Naive thymus-derived CD4-positive, alpha-beta T cell (primary cell): Measurements from ENCODE around the gene ABHD17C. TPM values are rescaled to one million over a fixed set of nuclear protein-coding genes. Genes with fewer than 3 reads are reported as not detected.

ENCODE experiments used
- ATAC-seq: fragments of 150-1000 bp; cut with Tn5 transposase; 2 replicates; pipeline ENCODE4 v1.10.0; 2021; ENCODE audit warnings: mild to moderate bottlenecking, moderate library complexity
- CTCF ChIA-PET: fragments of 350-600 bp; sonication (Branson Sonifier 250); formaldehyde crosslinking; loops from one replicate; lab custom pipeline; 2021; ENCODE audit warnings: antibody characterized with exemption; lab: Charles Lee
- POLR2A ChIA-PET: fragments of 350-600 bp; sonication (Branson Sonifier 250); formaldehyde crosslinking; loops from one replicate; lab custom pipeline; 2021; ENCODE audit warnings: antibody characterized with exemption, inconsistent platforms; lab: Charles Lee
- DNase-seq, 9 donors: peaks; one replicate each; pipeline versions ENCODE4 v3.0.0 to v3.0.0-alpha.2; 2020 to 2022; ENCODE audit warnings: mixed read lengths in 1 of 9
- H3K27ac ChIP-seq: one replicate; pipeline ENCODE4 v1.7.0; 2013; ENCODE audit warnings: mild to moderate bottlenecking, low read depth, low read length, moderate library complexity
- H3K27me3 ChIP-seq, 2 donors: one replicate each; pipeline ENCODE4 v1.7.0; 2013; ENCODE audit warnings: low read length in 2 of 2, mild to moderate bottlenecking in 2 of 2, moderate library complexity in 2 of 2; ENCODE audit not compliant: control insufficient read depth in 2 of 2, insufficient read depth in 2 of 2
- H3K36me3 ChIP-seq, 3 experiments: 1 replicate in 2 of 3; 2 replicates in 1 of 3; pipeline ENCODE4 v1.7.0; 2013; ENCODE audit warnings: low read length in 3 of 3, mild to moderate bottlenecking in 3 of 3, moderate library complexity in 1 of 3; ENCODE audit not compliant: insufficient read depth in 3 of 3, control insufficient read depth in 2 of 3
- H3K4me1 ChIP-seq, 2 donors: one replicate each; pipeline ENCODE4 v1.7.0; 2013; ENCODE audit warnings: low read length in 2 of 2, mild to moderate bottlenecking in 2 of 2, moderate library complexity in 1 of 2; ENCODE audit not compliant: control insufficient read depth in 2 of 2, insufficient read depth in 2 of 2
- H3K4me3 ChIP-seq: 2 replicates; pipeline ENCODE4 v1.7.0; 2013; ENCODE audit warnings: mild to moderate bottlenecking, low read length
- H3K9me3 ChIP-seq, 3 experiments: 1 replicate in 2 of 3; 2 replicates in 1 of 3; pipeline ENCODE4 v1.7.0; 2013; ENCODE audit warnings: low read length in 3 of 3; ENCODE audit not compliant: control insufficient read depth in 2 of 3
- H3K27ac Mint-ChIP-seq, 9 donors: one replicate each; pipeline ENCODE4 v1.8.0; 2020 to 2022; ENCODE audit warnings: mixed read lengths in 9 of 9, mild to moderate bottlenecking in 8 of 9, moderate library complexity in 5 of 9, inconsistent platforms in 2 of 9
- H3K27me3 Mint-ChIP-seq, 5 donors: one replicate each; pipeline ENCODE4 v1.8.0; 2021 to 2022; ENCODE audit warnings: mixed read lengths in 5 of 5, mild to moderate bottlenecking in 1 of 5
- H3K36me3 Mint-ChIP-seq, 5 donors: one replicate each; pipeline ENCODE4 v1.8.0; 2020 to 2022; ENCODE audit warnings: mixed read lengths in 5 of 5, mild to moderate bottlenecking in 3 of 5, inconsistent platforms in 1 of 5
- H3K4me1 Mint-ChIP-seq, 7 donors: one replicate each; pipeline ENCODE4 v1.8.0; 2020 to 2022; ENCODE audit warnings: mixed read lengths in 7 of 7, mild to moderate bottlenecking in 3 of 7, inconsistent platforms in 1 of 7
- H3K4me3 Mint-ChIP-seq, 10 donors: one replicate each; pipeline ENCODE4 v1.8.0; 2020 to 2022; ENCODE audit warnings: mild to moderate bottlenecking in 10 of 10, mixed read lengths in 10 of 10, moderate library complexity in 6 of 10, inconsistent platforms in 2 of 10
- H3K9me3 Mint-ChIP-seq, 11 donors: one replicate each; pipeline ENCODE4 v1.8.0; 2020 to 2022; ENCODE audit warnings: mixed read lengths in 11 of 11, mild to moderate bottlenecking in 4 of 11, inconsistent platforms in 1 of 11, moderate library complexity in 1 of 11
- intact Hi-C, 2 donors: fragments of 100-400 bp; cut with micrococcal nuclease; formaldehyde crosslinking; loops; one replicate each; pipeline ENCODE4 v1.15.1; 2023
- polyA plus RNA-seq, 2 donors: library from polyadenylated mRNA; unstranded; fragments of 300-500 nt; fragmentation: Illumina TruSeq; gene quantifications; one replicate each; pipeline ENCODE4 v1.2.3, GENCODE V29; 2021
- total RNA-seq, 6 experiments: library from RNA in 5 of 6; stranded (reverse) in 5 of 6; gene quantifications; 1 replicate in 5 of 6; 2 replicates in 1 of 6; pipeline ENCODE4 v1.2.3 and lab custom pipeline; 2021 to 2026

ABHD17C gene
- total and polyA plus RNA-seq, 7 experiments from 2014 or later, result 0.26 to 2.8 (median 1.8) TPM

DNA sequence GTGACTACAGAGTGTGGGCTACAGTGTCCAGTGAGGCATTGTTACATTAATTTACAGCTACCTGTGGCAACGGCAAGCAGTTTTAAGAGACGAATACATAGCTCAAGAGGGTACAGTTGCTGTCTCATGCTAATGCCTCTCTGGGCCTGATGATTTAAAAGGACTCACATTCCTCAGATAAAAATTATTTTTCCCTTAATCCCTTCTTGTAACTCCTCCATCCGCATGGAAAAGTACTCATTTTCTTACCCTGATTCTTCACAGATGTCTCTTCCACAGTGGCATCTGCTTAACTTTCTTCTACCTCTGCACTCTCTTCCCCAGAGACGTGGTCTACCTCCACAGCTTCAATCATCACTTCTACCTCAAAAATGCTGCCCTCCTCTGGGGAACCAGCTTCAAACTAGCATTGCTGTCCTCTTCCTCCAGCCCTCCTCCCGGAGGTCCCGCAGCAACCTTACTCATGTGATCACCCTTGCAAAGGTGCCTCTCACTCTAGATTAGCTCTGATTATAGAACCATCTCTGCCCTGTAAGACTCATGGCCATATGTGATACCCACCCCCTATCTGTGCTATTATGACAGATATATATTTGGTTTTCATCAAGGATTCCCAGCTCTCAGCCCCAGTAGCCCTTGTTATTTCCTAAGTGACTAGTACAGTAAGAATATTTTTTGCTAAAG lies 21.4 kb upstream of the ABHD17C start:
- no peak for DNase-seq
- H3K36me3 ChIP-seq, result no peaks in the 10 kb centered on the region
- no peak overlapping the region for H3K4me3 Mint-ChIP-seq
- no peaks in the 10 kb centered on the region for H3K27me3 ChIP-seq
- ATAC-seq, result no peak
- peaks cover 0 to 6% (median 0%) of the 10 kb centered on the region in 7 donors for H3K4me1 Mint-ChIP-seq
- intact Hi-C loops, result no loop called here
- no peak overlapping the region for H3K4me3 ChIP-seq
- CTCF ChIA-PET, result no interaction called here
- H3K4me1 ChIP-seq, result no peaks in the 10 kb centered on the region
- H3K9me3 ChIP-seq, result no peaks in the 10 kb centered on the region
- H3K9me3 Mint-ChIP-seq, result peaks cover 0 to 1% (median 0%) of the 10 kb centered on the region in 11 donors
- H3K36me3 Mint-ChIP-seq, result no peaks in the 10 kb centered on the region
- H3K27me3 Mint-ChIP-seq, result peaks cover 6 to 40% (median 24%) of the 10 kb centered on the region in 5 donors
- POLR2A ChIA-PET, result no interaction called here
- H3K27ac Mint-ChIP-seq, result no peak overlapping the region
- H3K27ac ChIP-seq, result no peak overlapping the region

DNA sequence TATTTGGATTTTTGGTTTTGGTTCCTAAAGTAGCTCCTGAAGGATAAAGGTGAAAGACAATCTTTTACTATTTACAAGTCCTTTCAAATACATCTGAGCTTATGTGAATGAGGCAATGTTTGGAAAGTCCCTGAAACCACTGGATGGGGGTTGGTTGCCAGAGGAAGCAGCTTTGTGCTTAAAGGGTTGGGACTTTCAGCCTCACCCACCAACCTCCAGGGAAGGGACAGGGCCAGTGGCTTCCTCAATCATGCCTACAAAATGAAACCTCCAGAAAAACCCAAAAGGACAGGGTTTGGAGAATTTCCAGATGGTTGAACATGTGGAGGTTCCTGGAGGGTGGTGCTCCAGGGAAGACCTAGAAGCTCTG lies 20.9 kb upstream of the ABHD17C start:
- Histone ChIP-seq H3K36me3 (no peaks in the 10 kb centered on the region), H3K4me3 (no peak overlapping the region), H3K27ac (no peak overlapping the region), H3K4me1 (no peaks in the 10 kb centered on the region), H3K9me3 (no peaks in the 10 kb centered on the region), H3K27me3 (no peaks in the 10 kb centered on the region)
- ATAC-seq, result no peak
- ChIA-PET CTCF (no interaction called here), POLR2A (no interaction called here)
- Mint-ChIP-seq H3K27ac (no peak overlapping the region), H3K36me3 (no peaks in the 10 kb centered on the region), H3K9me3 (peaks cover 0 to 1% (median 0%) of the 10 kb centered on the region in 11 donors), H3K4me3 (no peak overlapping the region), H3K4me1 (peaks cover 0 to 6% (median 0%) of the 10 kb centered on the region in 7 donors), H3K27me3 (peaks cover 3 to 40% (median 24%) of the 10 kb centered on the region in 5 donors)
- intact Hi-C loops, result no loop called here
- no peak for DNase-seq

DNA sequence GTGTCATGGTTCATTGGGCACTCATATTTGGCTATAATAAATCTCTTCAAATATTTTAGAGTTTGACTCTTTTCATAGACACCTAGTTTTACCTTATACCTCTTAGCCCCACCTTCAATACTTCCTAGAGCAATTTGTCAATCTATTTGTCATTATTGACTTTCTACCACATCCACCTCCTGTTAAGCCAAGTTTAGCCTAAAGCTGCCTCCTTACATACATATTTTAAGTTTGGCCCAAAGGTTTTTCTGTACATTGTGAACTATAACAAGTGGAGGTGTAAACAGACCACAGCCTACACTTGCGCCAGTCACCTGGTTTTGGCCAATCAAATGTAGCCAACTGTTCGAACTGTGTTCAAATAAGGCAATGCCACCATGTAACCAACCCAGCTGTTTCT lies 18.1 kb upstream of the ABHD17C start:
- no peaks in the 10 kb centered on the region for H3K27me3 ChIP-seq
- CTCF ChIA-PET, result no interaction called here
- Mint-ChIP-seq H3K27ac (peak overlapping the region in 1 of 9 donors; percentile 63), H3K9me3 (peaks cover 0 to 1% (median 0%) of the 10 kb centered on the region in 11 donors), H3K4me1 (peaks cover 0 to 9% (median 0%) of the 10 kb centered on the region in 7 donors), H3K27me3 (peaks cover 9 to 36% (median 28%) of the 10 kb centered on the region in 5 donors), H3K4me3 (no peak overlapping the region), H3K36me3 (no peaks in the 10 kb centered on the region)
- no peak overlapping the region for H3K27ac ChIP-seq
- no peaks in the 10 kb centered on the region for H3K9me3 ChIP-seq
- H3K4me1 ChIP-seq, result no peaks in the 10 kb centered on the region
- H3K36me3 ChIP-seq, result no peaks in the 10 kb centered on the region
- no peak overlapping the region for H3K4me3 ChIP-seq
- ATAC-seq (no peak), DNase-seq (no peak)
- intact Hi-C loops, result no loop called here
- POLR2A ChIA-PET, result no interaction called here

DNA sequence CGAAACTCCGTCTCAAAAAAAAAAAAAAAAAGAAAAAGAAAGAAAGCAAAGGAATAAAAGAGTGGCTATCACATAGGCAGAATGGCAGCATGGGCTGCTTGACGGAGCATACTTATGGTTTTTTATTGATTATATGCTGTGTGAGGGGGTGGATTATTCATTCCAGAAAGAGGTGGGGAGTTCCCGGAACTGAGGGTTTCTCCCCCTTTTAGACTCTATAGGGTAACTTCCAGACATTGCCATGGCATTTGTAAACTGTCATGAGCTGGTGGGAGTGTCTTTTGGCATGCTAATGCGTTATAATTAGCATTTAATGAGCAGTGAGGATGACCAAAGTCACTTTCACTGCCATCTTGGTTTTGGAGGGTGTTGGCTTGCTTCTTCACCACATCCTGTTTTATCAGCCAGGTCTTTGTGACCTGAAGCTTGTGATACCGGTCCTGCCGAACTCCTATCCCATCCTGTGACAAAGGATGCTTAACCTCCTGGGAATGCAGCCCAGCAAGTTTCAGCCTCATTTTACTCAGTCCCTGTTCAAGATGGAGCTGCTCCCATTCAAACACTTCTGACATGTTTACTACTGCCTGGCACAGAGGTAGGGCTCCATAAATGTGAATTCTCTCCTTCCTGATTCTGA lies 15.8 kb upstream of the ABHD17C start:
- Mint-ChIP-seq H3K27ac (no peak overlapping the region), H3K9me3 (peaks cover 0 to 5% (median 0%) of the 10 kb centered on the region in 11 donors), H3K27me3 (peaks cover 23 to 50% (median 31%) of the 10 kb centered on the region in 5 donors), H3K4me3 (no peak overlapping the region), H3K36me3 (no peaks in the 10 kb centered on the region), H3K4me1 (peaks cover 0 to 4% (median 0%) of the 10 kb centered on the region in 7 donors)
- no peak for ATAC-seq
- POLR2A ChIA-PET, result interaction anchor here (1.2 kb wide), 1 partner anchor 16 kb away, joined by 5 read pairs; the partner anchor contains the start of gene ABHD17C
- H3K27ac ChIP-seq, result no peak overlapping the region
- intact Hi-C loops, result no loop called here
- no peaks in the 10 kb centered on the region for H3K27me3 ChIP-seq
- H3K36me3 ChIP-seq, result no peaks in the 10 kb centered on the region
- H3K4me3 ChIP-seq, result no peak overlapping the region
- no peaks in the 10 kb centered on the region for H3K4me1 ChIP-seq
- CTCF ChIA-PET, result no interaction called here
- H3K9me3 ChIP-seq, result no peaks in the 10 kb centered on the region
- no peak for DNase-seq

DNA sequence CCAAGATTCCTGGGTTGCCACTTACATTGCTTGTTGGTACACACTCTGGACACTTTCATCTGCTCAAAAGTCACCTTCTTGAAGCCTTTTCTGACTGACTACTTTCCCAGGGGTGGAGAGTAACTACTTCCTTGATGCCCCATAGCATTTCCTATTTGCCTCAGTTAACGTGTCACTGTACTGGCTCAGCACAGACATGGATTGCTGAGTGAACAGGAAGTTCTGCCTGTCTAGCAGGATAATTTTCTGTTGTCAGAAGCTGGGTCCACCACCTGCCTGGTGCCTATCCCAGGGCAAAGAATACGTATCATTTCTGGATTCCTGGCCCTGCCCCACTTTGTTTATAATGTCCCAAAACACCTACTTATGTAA lies 15.3 kb upstream of the ABHD17C start:
- Mint-ChIP-seq H3K4me3 (no peak overlapping the region), H3K27me3 (peaks cover 24 to 51% (median 32%) of the 10 kb centered on the region in 5 donors), H3K9me3 (peaks cover 0 to 7% (median 0%) of the 10 kb centered on the region in 11 donors), H3K36me3 (no peaks in the 10 kb centered on the region), H3K4me1 (peaks cover 0 to 4% (median 0%) of the 10 kb centered on the region in 7 donors), H3K27ac (no peak overlapping the region)
- ChIA-PET CTCF (no interaction called here), POLR2A (interaction anchor here (1.2 kb wide), 1 partner anchor 15 kb away, joined by 5 read pairs; the partner anchor contains the start of gene ABHD17C)
- H3K4me1 ChIP-seq, result no peaks in the 10 kb centered on the region
- DNase-seq, result no peak
- no peak for ATAC-seq
- H3K27ac ChIP-seq, result no peak overlapping the region
- no peaks in the 10 kb centered on the region for H3K36me3 ChIP-seq
- intact Hi-C loops, result no loop called here
- no peak overlapping the region for H3K4me3 ChIP-seq
- no peaks in the 10 kb centered on the region for H3K9me3 ChIP-seq
- H3K27me3 ChIP-seq, result no peaks in the 10 kb centered on the region

DNA sequence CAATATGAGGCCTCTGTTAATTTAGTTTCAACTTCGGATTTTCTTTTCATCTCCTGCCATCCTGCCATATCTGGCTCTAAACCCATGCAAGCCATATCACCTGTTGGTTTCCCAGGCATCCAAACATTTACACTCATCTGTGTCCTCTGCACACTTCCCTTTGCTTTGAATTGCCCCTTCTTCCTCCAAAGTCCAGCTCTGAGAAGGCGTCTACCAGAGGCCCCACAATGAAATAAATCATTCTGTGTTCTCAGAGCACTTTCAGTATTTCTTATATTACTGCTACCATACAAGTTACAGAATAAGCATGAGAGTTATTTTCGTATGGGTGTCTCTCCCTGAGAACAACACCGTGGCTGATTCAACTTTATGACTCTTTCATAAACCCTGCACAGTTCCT lies 12.9 kb upstream of the ABHD17C start:
- peaks cover 0 to 7% (median 0%) of the 10 kb centered on the region in 11 donors for H3K9me3 Mint-ChIP-seq
- intact Hi-C loops, result no loop called here
- H3K27ac Mint-ChIP-seq, result no peak overlapping the region
- no peaks in the 10 kb centered on the region for H3K27me3 ChIP-seq
- H3K27ac ChIP-seq, result no peak overlapping the region
- H3K9me3 ChIP-seq, result no peaks in the 10 kb centered on the region
- H3K36me3 ChIP-seq, result no peaks in the 10 kb centered on the region
- H3K4me3 Mint-ChIP-seq, result no peak overlapping the region
- ATAC-seq, result no peak
- ChIA-PET CTCF (interaction anchor here (0.5 kb wide), 1 partner anchor 12 kb away, joined by 3 read pairs; no protein-coding TSS in a partner anchor), POLR2A (no interaction called here)
- DNase-seq, result no peak
- no peaks in the 10 kb centered on the region for H3K36me3 Mint-ChIP-seq
- peaks cover 0 to 4% (median 0%) of the 10 kb centered on the region in 7 donors for H3K4me1 Mint-ChIP-seq
- H3K4me1 ChIP-seq, result no peaks in the 10 kb centered on the region
- H3K27me3 Mint-ChIP-seq, result peaks cover 17 to 38% (median 31%) of the 10 kb centered on the region in 5 donors
- no peak overlapping the region for H3K4me3 ChIP-seq
